ENCODE data around the gene BTG2.
"Not testable (repeated sequence)": the region's sequence is repeated elsewhere in the genome, so short reads cannot be mapped to it uniquely, and the experiment has no call there.

The BTG2 gene

DNA sequence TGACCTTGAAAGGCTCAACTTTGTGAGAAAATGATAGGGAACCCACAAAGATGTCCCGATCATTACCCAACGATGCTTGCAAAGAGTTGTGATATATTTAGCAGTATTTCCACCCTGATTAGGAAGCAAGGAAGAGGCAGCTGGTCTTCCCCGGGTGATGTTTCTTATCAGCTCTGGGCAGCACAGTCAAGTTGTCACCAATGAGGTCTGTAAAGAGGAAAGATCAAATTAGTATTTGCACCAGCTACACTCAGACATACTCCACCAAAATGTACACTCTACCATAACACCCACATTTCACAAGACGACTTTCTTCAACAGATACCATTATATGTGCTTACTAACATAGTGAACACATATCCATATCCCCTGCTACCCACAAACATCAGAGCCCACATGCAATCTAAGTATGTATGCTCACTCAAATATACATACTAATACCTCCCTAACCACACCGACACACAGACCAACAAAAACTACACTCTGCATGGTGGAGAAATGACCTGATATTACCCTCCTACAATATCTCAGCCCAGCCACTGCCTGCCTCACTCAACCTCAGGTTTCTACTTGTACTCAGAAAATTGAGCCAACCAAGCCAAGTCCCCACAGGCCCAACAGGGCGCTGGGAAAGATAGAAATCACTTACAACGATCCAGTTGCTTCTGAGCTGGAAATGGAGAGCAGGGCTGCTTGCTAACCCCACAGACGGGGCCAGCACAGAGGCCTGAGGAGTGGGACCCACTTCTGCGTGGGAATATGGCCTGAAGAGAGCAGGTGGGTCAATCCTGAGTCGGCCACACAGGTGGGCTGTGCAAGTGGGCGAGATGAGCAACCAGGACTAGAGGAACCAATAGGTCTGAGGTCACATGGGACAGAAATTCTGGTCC lies 4.6 kb upstream of the BTG2 start:
- Mint-ChIP-seq H3K27me3 (no peaks in the 10 kb centered on the region), H3K27ac (no peak overlapping the region), H3K9me3 (no peaks in the 10 kb centered on the region), H3K4me3 (no peak overlapping the region), H3K4me1 (peaks cover 60% of the 10 kb centered on the region)
- ATAC-seq = no peak
- DNase-seq = no peak

DNA sequence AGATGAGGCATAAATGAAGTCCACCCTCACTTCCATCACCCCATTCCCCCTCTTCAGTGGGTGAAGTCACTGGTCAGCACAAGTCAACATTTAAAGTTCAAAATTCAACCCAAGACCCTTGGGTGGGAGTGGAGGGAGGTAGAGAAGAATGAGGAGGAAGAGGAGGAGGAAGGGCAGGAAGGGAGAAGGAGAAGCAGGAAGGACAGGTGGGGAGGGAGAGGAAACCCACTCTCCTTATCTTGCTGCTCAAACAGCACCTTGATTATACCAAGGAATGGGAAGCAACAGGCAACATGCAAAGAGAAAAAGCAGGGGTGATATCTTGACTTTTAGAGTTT lies 4.0 kb upstream of the BTG2 start:
- no peak overlapping the region for H3K27ac Mint-ChIP-seq
- H3K4me3 Mint-ChIP-seq = no peak overlapping the region
- ATAC-seq (no peak), DNase-seq (no peak)
- H3K4me1 Mint-ChIP-seq = peaks cover 54% of the 10 kb centered on the region
- no peaks in the 10 kb centered on the region for H3K9me3 Mint-ChIP-seq
- H3K27me3 Mint-ChIP-seq = no peaks in the 10 kb centered on the region

DNA sequence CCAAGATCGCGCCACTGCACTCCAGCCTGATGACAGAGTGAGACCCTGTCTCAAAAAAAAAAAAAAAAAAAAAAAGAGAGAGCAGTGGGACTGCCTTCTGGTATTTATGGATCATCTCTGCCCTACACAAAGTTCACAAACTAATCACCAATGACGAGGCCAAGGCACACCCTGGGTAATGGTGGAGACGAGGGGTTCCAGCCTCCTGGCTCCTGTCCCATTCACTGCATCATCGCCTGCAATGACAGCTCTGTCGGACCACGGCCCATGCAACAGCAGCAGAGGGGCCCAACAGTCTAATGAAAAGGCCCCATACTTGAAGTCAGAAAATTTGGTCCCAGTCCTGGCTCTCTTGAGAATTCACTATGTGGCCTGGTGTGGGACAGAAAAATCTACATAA lies 2.9 kb upstream of the BTG2 start:
- no peak for ATAC-seq
- Mint-ChIP-seq H3K9me3 (no peaks in the 10 kb centered on the region), H3K4me1 (peaks cover 53% of the 10 kb centered on the region), H3K27ac (no peak overlapping the region), H3K4me3 (no peak overlapping the region), H3K27me3 (no peaks in the 10 kb centered on the region)
- no peak for DNase-seq

DNA sequence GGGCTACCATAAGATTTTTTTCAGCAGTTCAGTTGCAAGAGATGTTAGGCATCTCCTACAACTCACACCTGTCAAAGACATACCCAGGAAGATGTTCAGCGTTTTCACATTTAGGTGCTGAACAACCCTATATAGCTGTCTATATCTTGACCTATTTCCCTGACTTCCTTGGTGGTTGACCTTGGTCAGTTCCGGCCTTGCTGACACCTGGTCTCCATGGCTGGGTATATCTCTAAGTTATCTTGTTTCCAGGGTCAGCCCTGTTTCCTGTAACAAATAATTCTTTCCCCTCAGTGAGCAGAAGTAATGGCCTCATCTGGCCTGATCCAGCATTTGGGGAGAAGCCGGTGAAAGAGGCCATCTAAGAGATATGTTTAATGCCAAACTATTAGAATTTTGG lies 2.4 kb upstream of the BTG2 start:
- Mint-ChIP-seq H3K4me1 (peaks cover 57% of the 10 kb centered on the region), H3K9me3 (no peaks in the 10 kb centered on the region), H3K4me3 (no peak overlapping the region), H3K27ac (no peak overlapping the region), H3K27me3 (no peaks in the 10 kb centered on the region)
- DNase-seq = no peak
- ATAC-seq = no peak

DNA sequence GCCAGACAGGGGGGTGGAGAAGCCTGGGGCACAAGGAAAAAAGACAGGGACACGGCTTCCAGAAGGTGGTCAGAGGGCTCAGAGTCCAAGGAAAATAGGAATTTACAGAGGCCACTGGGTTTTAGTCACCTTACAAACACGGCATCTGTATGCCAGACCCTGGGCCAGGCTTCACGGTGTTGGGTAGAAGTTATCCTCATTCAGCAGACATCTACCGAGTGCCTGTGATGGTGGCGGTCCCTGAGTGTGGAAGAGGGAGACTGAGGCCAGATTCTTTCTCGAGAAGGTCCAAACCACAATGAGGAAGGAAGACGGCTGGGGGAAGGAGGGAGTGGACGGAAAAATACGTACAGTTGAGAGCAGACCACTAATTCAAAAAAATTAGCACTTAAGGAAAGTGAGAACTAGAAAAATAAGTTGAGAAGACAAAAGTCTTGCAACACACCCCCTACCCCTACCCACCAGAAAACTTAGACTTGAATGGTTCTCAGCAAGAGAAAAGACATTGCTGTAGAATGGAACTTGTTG lies 864 bp upstream of the BTG2 start:
- Mint-ChIP-seq H3K27ac (peak overlapping the region; percentile 98), H3K9me3 (no peaks in the 10 kb centered on the region), H3K4me3 (peak overlapping the region; percentile 91 to 99), H3K4me1 (peaks cover 59% of the 10 kb centered on the region), H3K27me3 (no peaks in the 10 kb centered on the region)
- ATAC-seq = no peak
- no peak for DNase-seq

DNA sequence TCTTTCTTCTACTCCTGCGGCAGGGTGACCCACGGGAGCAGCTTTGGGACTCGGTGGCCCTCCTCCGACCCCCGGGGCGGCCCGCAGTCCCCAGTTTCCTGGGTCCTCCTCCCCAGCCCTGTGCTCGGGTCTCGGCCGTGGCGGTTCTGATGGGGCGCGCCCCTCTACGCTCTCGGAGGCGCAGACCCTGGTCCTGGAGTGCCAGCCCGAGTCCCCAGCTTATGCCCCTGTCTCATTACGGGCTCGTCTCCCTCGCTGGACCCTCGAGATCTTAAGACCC lies 430 bp downstream of the BTG2 start:
- peak overlapping the region; percentile 91 to 99 for H3K4me3 Mint-ChIP-seq
- H3K27ac Mint-ChIP-seq = peak overlapping the region; percentile 92 to 98
- no peaks in the 10 kb centered on the region for H3K9me3 Mint-ChIP-seq
- DNase-seq (no peak), ATAC-seq (peak; percentile 32)
- peaks cover 61% of the 10 kb centered on the region for H3K4me1 Mint-ChIP-seq
- H3K27me3 Mint-ChIP-seq = no peaks in the 10 kb centered on the region

DNA sequence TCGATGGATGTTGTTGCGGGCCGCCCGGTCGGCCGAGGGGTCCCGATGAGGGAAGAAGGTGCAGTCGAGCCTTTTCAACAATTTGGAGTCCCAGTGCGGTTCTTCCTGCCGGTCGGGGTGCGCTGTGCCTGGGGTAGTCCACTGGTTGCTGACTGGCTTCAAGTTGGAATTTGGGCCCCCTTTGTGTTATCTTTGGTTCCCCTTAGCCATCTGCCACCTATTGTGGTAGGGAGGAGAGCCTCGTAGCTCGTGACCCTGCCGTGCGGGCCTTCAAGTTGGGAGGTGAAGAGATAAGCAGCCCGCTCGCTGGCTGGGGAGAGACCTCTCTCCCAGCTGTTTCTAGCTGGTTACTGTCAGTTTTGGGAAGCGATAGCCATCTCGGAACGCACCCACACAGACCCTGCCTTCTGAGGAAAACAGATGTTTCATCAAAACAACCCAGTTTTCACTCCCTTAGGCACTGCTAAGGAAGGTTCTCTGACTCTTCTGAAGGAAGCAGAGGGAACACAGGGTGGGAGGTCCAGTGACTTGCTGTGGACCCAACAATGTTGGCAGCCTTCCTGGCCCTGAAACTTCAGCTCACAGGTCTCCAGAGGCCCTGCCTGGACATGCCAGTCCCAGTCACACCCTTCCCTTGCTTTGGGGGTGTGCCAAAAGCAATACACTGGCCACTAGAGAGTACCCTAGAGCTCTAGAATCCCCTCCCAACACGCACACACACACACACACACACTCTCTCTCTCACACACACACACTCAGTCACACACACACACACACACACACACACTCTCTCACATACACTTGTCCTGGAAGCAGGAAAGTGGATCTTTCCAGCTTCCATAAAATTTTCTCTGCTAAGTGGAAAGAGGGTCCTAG lies 1.0 kb downstream of the BTG2 start:
- H3K27me3 Mint-ChIP-seq = no peaks in the 10 kb centered on the region
- peaks cover 62% of the 10 kb centered on the region for H3K4me1 Mint-ChIP-seq
- H3K27ac Mint-ChIP-seq = peak overlapping the region; percentile 92 to 98
- DNase-seq = peak; percentile 31 to 43
- peak; percentile 18 for ATAC-seq
- H3K9me3 Mint-ChIP-seq = no peaks in the 10 kb centered on the region
- H3K4me3 Mint-ChIP-seq = peak overlapping the region; percentile 91 to 99

DNA sequence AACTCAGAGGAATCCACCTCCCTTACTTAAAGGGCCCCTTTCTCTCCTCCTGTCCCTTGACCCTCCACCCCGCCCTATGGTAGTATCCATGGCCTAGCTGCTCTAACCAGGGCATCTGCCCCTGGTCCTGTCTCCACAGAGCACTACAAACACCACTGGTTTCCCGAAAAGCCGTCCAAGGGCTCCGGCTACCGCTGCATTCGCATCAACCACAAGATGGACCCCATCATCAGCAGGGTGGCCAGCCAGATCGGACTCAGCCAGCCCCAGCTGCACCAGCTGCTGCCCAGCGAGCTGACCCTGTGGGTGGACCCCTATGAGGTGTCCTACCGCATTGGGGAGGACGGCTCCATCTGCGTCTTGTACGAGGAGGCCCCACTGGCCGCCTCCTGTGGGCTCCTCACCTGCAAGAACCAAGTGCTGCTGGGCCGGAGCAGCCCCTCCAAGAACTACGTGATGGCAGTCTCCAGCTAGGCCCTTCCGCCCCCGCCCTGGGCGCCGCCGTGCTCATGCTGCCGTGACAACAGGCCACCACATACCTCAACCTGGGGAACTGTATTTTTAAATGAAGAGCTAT lies 1.7 kb downstream of the BTG2 start:
- H3K4me1 Mint-ChIP-seq = peaks cover 69% of the 10 kb centered on the region
- no peaks in the 10 kb centered on the region for H3K27me3 Mint-ChIP-seq
- H3K27ac Mint-ChIP-seq = peak overlapping the region; percentile 92 to 98
- DNase-seq (peak; percentile 47 to 52), ATAC-seq (no peak)
- H3K9me3 Mint-ChIP-seq = no peaks in the 10 kb centered on the region
- peak overlapping the region; percentile 91 to 99 for H3K4me3 Mint-ChIP-seq

DNA sequence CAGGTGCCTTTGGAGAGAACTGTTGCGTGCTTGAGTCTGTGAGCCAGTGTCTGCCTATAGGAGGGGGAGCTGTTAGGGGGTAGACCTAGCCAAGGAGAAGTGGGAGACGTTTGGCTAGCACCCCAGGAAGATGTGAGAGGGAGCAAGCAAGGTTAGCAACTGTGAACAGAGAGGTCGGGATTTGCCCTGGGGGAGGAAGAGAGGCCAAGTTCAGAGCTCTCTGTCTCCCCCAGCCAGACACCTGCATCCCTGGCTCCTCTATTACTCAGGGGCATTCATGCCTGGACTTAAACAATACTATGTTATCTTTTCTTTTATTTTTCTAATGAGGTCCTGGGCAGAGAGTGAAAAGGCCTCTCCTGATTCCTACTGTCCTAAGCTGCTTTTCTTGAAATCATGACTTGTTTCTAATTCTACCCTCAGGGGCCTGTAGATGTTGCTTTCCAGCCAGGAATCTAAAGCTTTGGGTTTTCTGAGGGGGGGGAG lies 2.4 kb downstream of the BTG2 start:
- ATAC-seq (no peak), DNase-seq (no peak)
- Mint-ChIP-seq H3K9me3 (no peaks in the 10 kb centered on the region), H3K4me3 (peak overlapping the region; percentile 91 to 99), H3K27ac (peak overlapping the region; percentile 61 to 92), H3K27me3 (no peaks in the 10 kb centered on the region), H3K4me1 (peaks cover 73% of the 10 kb centered on the region)

DNA sequence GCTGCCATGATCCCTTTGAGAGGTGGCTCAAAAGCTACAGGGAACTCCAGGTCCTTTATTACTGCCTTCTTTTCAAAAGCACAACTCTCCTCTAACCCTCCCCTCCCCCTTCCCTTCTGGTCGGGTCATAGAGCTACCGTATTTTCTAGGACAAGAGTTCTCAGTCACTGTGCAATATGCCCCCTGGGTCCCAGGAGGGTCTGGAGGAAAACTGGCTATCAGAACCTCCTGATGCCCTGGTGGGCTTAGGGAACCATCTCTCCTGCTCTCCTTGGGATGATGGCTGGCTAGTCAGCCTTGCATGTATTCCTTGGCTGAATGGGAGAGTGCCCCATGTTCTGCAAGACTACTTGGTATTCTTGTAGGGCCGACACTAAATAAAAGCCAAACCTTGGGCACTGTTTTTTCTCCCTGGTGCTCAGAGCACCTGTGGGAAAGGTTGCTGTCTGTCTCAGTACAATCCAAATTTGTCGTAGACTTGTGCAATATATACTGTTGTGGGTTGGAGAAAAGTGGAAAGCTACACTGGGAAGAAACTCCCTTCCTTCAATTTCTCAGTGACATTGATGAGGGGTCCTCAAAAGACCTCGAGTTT lies 3.1 kb downstream of the BTG2 start:
- DNase-seq (no peak), ATAC-seq (no peak)
- H3K27me3 Mint-ChIP-seq = no peaks in the 10 kb centered on the region
- peaks cover 72% of the 10 kb centered on the region for H3K4me1 Mint-ChIP-seq
- H3K4me3 Mint-ChIP-seq = peak overlapping the region; percentile 91 to 99
- peak overlapping the region; percentile 79 to 94 for H3K27ac Mint-ChIP-seq
- H3K9me3 Mint-ChIP-seq = no peaks in the 10 kb centered on the region

DNA sequence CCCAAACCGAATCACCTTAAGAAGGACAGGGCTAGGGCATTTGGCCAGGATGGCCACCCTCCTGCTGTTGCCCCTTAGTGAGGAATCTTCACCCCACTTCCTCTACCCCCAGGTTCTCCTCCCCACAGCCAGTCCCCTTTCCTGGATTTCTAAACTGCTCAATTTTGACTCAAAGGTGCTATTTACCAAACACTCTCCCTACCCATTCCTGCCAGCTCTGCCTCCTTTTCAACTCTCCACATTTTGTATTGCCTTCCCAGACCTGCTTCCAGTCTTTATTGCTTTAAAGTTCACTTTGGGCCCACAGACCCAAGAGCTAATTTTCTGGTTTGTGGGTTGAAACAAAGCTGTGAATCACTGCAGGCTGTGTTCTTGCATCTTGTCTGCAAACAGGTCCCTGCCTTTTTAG lies 3.6 kb downstream of the BTG2 start:
- peaks cover 72% of the 10 kb centered on the region for H3K4me1 Mint-ChIP-seq
- no peaks in the 10 kb centered on the region for H3K27me3 Mint-ChIP-seq
- peak overlapping the region; percentile 31 to 94 for H3K27ac Mint-ChIP-seq
- no peaks in the 10 kb centered on the region for H3K9me3 Mint-ChIP-seq
- no peak for DNase-seq
- no peak for ATAC-seq
- peak overlapping the region; percentile 91 to 99 for H3K4me3 Mint-ChIP-seq

DNA sequence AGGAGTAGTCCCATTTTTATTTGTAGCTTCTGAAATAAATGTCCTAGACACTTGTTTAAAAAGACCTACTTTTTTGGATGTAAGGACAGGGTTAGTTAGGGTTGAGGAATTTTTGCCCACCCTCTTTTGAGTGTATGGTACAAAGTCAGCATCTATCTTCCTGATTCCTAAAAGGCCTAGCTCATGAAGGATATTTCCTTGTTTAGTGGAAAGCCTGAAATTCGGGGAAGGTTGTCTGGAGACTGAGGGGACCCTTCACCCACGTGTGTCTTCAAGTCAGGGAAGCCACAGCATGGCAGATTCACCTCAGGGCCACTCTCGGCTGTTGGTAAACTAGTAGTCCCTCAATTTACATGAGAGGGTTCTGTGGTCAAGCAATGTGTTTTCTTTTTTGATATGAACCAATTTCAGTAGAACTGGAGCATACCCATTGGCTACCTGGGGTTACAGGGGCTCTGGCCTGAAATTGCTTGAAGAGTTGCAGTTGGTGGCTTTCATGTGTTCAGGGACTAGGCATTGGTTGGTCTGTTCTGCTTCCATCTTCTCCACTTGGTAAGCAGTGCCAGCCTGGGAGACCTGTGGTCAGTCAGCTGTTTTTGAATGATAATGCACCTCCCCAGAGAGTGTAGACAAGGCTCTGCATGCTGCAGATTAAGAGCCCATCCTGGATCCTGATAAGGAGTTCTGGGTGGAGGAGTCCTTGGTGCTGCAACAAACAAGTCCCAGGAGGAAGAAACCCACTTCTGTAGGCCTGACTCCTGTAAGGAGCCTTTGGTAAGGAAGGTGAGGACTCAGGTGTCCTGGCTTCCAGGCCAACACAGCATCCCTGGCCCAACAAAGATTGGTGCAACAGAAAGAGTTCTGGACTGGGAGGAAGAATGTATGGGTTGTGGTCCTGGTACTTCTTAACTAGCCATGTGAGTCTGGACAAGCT lies 6.3 kb downstream of the BTG2 start:
- DNase-seq (no peak), ATAC-seq (peak; percentile 27)
- no peak overlapping the region for H3K27ac Mint-ChIP-seq
- H3K9me3 Mint-ChIP-seq = no peaks in the 10 kb centered on the region
- no peak overlapping the region for H3K4me3 Mint-ChIP-seq
- no peaks in the 10 kb centered on the region for H3K27me3 Mint-ChIP-seq
- peaks cover 68% of the 10 kb centered on the region for H3K4me1 Mint-ChIP-seq

DNA sequence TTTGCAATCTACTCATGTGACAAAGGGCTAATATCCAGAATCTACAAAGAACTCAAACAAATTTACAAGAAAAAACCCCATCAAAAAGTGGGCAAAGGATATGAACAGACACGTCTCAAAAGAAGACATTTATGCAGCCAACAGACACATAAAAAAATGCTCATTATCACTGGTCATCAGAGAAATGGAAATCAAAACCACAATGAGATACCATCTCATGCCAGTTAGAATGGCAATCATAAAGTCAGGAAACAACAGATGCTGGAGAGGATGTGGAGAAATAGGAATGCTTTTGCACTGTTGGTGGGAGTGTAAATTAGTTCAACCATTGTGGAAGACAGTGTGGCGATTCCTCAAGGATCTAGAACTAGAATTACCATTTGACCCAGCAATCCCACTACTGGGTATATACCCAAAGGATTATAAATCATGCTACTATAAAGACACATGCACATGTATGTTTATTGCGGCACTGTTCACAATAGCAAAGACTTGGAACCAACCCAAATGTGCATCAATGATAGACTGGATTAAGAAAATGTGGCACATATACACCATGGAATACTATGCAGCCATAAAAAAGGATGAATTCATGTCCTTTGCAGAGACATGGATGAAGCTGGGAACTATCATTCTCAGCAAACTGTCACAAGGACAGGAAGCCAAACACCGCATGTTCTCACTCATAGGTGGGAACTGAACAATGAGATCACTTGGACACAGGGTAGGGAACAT lies 8.9 kb downstream of the BTG2 start:
- H3K27me3 Mint-ChIP-seq, DNase-seq, H3K4me3 Mint-ChIP-seq, H3K27ac Mint-ChIP-seq, H3K9me3 Mint-ChIP-seq, ATAC-seq: not testable (repeated sequence)
- H3K4me1 Mint-ChIP-seq = peaks cover 60% of the 10 kb centered on the region

DNA sequence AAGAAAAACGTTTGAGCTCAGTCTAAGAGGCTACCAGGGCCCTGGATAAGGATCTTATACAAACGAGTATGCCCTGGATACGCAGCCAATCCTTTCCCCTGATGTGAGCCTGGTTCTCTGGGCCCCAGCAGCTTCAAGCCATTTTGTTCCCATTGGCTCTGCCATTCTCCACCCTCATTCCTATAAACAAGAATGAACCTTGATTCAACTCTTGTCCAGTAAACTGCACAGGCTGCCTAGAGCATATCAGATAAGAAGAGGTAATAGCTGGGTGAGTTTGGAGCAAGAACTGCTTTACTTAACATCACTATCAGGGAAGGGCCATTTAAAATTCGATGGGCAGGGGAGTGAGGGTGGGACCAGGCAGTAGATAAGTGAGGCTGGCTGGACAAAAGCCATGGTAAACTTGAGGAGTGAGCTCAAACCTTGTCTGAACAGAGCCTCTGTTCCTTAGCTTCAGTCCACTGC lies 11.3 kb downstream of the BTG2 start:
- Mint-ChIP-seq H3K27me3 (no peaks in the 10 kb centered on the region), H3K27ac (no peak overlapping the region), H3K4me1 (peaks cover 59% of the 10 kb centered on the region), H3K9me3 (no peaks in the 10 kb centered on the region), H3K4me3 (no peak overlapping the region)
- DNase-seq = no peak
- ATAC-seq = no peak
